Fibroblast of the conjunctiva (primary cell): Measurements from ENCODE around the gene HSPA12A.

Source experiments
- DNase-seq: peaks from one replicate; pipeline ENCODE4 v3.0.0-alpha.2; 2010; ENCODE audit warnings: low read depth

The HSPA12A gene

GRCh38 chr10:116667484-116667883, 74.9 kb downstream of the HSPA12A start:
- DNase-seq, result no peak

GRCh38 chr10:116665541-116666125, 76.7 kb downstream of the HSPA12A start:
- DNase-seq, result no peak

DNA sequence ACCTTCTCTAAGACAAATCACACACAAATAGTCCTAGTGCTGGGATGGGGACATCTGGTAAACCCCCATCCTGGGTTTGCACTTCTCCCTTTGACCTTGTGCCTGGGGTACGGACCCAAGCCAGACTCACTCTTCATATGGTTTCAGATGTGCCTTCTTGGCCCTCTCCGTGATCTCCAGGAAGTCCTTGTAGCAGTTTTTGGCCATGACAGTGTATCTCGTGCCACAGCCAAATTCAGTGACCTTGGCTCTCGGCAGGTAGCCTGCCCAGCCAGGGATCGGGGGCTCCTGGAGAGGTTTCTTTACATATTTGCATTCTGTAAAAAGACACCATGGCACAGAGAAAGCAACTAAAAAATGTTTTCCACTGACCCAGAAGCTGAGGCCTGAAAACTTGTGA, 77.7 kb downstream of the HSPA12A start:
- no peak for DNase-seq

- no peak for DNase-seq
Measured at GRCh38 chr10:116663342-116663741, 79.0 kb downstream of the HSPA12A start.

DNA sequence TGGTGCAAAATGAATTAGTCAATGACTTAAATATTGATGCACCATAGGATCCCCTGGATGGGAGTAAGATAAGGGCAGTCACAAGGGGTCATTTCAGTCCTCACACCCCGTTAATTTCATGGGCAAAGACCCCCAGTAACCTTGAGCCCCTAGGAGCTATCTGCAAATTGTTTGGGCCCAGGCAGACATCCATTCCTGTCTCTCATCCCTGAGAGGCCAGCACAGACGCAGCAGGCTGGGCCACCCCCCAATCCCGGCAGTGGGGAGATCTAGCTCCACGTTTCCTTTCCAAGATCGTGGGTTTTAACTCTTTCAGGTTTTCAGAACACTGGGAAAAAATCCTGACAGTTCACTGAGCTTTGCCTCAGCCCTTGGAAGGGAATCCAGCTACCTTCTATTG, 81.5 kb downstream of the HSPA12A start:
- DNase-seq, result no peak

DNA sequence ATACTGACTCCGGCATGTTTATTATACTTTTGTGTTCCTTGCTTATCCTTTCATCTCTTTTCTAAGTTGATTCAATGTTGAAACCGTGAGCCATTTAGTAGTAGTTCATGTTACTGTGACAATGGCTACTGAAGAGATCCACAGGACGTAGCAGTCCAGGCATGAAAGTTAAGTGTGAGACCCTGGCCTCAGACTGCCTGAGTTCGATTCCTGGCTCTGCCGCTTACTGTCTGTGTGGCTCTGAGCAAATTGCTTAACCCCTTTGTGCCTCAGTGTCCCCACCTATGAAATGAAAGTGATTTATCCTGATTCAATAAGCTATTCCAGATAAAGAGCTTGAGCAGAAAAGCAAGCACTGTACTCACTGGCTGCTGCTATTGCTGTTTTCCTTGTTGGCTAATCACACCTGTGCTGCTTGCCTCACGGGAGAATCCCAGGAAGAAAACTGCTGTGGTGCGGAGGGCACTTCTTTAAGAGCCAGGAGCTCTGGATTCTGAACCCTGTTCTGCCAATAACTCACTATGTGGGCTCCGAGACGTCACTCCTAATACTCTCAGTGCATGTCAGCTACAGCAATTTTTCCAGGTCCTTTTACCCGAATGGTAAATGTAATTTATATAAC, 83.2 kb downstream of the HSPA12A start:
- no peak for DNase-seq

DNA sequence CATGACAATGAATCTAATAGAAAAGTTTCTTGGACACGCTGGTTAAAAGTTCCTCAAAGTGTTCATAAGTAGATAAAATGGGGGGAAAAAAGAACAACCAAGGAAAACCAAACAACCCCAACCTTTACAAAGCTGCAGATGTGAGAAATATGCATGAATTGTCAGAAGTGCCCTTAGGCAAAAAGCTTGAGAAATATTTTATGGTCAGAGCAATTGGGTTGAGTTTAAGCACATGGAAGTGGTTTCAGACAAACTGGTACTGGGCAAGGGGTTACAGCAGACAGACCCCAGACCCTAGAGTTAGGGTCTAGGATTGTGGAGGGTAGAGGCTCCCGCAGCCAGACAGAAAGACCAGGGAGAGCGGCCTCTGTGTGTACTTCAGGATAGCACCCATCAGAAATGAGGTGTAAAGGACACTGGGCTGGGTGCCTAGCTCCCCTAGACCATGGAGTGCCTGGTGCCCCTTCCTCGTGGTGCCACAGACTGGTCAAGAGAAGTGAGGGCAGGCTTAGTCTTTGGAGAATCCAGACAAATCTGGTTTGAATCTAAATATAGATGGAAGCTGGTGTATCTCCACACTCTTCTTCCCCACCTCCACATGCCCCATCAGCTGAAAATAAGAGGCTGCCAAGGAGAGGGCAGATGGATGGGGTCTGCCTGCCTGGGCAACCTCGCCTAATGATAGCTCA, 84.4 kb downstream of the HSPA12A start:
- no peak for DNase-seq

- DNase-seq, result no peak
Measured at GRCh38 chr10:116656044-116656443, 86.3 kb downstream of the HSPA12A start.

DNA sequence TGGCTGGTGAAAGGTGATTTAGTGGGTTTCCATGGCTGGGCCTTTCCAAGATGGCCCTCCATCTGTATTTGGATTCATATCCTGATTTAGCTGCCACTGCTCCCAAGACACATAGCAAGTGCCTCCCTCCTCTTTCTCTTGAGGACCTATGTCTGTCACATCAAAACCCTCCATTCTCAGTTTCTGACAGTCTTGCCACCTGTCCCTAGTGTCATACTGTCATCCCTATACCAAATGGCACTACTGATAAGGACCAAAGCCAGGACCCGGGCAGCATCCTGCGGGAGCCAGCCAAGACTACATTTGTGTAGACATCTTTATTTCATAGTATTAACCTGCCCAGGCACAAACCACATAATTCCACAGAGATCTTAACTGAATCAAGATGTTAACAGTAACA, 86.8 kb downstream of the HSPA12A start:
- DNase-seq, result no peak

GRCh38 chr10:116654816-116655215, 87.5 kb downstream of the HSPA12A start:
- no peak for DNase-seq

DNA sequence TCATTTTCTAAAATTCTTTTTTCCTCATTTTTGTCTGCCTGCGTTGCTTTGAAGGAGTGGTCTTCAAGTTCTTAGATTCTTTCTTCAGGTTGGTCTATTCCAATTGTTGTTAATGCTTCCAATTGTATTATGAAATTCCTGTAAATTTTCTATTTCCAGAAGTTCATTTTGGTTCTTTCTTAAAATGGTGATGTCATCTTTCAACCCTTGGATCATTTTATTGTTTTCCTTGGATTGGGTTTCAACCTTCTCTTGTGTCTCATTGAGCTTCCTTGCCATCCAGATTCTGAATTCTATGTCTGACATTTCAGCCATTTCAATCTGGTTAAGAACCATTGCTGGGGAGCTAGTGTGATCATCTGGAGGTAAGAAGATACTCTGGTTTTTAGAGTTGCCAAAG, 88.5 kb downstream of the HSPA12A start:
- DNase-seq, result no peak

GRCh38 chr10:116648903-116649302, 93.5 kb downstream of the HSPA12A start:
- no peak for DNase-seq

GRCh38 chr10:116646502-116646901, 95.9 kb downstream of the HSPA12A start:
- DNase-seq, result no peak

GRCh38 chr10:116637830-116638229, 104.5 kb downstream of the HSPA12A start:
- no peak for DNase-seq

GRCh38 chr10:116636976-116637375, 105.4 kb downstream of the HSPA12A start:
- no peak for DNase-seq

DNA sequence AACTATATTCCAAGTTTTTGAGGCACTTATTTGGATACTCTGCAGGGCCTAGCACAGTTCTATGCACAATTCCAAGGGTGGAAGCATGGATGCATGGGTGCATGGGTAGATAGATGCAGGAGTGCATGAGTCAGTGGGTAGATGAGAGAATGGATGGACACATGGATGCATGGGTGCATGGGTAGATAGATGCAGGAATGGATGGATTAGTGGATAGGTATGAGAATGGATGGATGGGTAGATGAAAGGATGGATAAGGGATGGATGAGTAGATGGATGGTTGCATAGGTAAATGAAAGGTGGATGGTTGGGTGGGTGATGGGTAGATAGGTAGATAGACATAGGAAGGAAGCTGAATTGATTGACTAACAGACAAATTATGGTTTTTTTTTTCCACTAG, 106.0 kb downstream of the HSPA12A start:
- DNase-seq, result no peak

GRCh38 chr10:116634126-116634975, 108.0 kb downstream of the HSPA12A start:
- no peak for DNase-seq

DNA sequence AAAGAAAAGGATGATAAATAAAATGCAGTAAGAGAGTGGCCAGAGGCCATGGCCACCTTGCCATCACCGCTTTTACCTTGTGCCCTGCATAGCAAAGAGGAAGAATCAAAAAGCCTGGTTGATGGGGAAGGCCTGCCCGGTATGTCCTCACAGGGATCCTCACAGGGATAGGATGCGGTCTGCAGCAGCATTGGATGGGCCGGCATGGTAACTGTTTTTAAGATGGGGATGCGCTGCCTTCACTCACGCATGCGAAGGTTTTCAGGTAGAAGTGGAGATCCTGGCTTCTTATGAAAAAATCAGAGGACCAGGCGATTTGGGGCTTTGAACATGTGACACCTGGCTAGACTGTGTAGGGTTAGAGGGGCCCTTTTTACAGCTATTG, 109.2 kb downstream of the HSPA12A start:
- DNase-seq, result no peak

GRCh38 chr10:116632596-116633215, 109.7 kb downstream of the HSPA12A start:
- DNase-seq, result no peak

- no peak for DNase-seq
Measured at GRCh38 chr10:116631871-116632295, 110.5 kb downstream of the HSPA12A start.

DNA sequence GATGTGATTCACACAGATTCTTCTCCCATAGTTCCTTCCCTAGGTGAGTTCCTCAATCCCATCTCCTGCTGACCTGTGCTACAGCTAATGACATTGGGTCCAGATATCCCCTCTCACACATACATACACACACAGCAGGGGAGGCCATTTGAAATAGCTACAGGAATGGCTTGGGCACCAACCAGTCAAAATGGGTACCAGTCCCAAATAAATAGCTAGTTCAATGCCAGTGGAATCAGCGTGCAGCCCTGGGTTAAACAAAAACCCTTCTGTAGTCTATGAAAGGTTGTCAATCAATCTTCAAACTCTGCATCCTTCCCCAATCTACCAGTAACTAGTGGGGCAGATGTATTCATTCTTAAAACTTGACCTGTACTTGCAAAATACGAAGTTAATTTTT, 112.3 kb downstream of the HSPA12A start:
- DNase-seq, result no peak

- no peak for DNase-seq
Measured at GRCh38 chr10:116629340-116629739, 113.0 kb downstream of the HSPA12A start.
